GM18951 (cell line): Measurements from ENCODE around the gene PARD3.

Experiments
- POLR2A ChIP-seq: IDR thresholded peaks from 4 replicates; pipeline ENCODE4 v1.6.1; 2011; ENCODE audit warnings: mild to moderate bottlenecking; ENCODE audit not compliant: insufficient read length, insufficient read depth; ENCODE audit errors: extremely low read depth
- in situ Hi-C: fragments of 300-500 bp; cut with MboI; formaldehyde crosslinking; loops from one replicate; pipeline ENCODE4 v1.12.0; 2022; ENCODE audit warnings: low sequenced_read_pairs, mixed read lengths, inconsistent platforms; ENCODE audit not compliant: unreplicated experiment

The PARD3 gene

GRCh38 chr10:34776090-34776690, 38.9 kb downstream of the PARD3 start:
- no peak for TF ChIP-seq POLR2A
- in situ Hi-C loops = no loop called here

- in situ Hi-C loops = no loop called here
- no peak for TF ChIP-seq POLR2A
Observed at GRCh38 chr10:34775044-34775637, 40.0 kb downstream of the PARD3 start.

- TF ChIP-seq POLR2A = no peak
- in situ Hi-C loops = no loop called here
Observed at GRCh38 chr10:34773636-34774630, 41.2 kb downstream of the PARD3 start.

GRCh38 chr10:34771525-34771924, 43.6 kb downstream of the PARD3 start:
- TF ChIP-seq POLR2A = no peak
- in situ Hi-C loops = no loop called here

DNA sequence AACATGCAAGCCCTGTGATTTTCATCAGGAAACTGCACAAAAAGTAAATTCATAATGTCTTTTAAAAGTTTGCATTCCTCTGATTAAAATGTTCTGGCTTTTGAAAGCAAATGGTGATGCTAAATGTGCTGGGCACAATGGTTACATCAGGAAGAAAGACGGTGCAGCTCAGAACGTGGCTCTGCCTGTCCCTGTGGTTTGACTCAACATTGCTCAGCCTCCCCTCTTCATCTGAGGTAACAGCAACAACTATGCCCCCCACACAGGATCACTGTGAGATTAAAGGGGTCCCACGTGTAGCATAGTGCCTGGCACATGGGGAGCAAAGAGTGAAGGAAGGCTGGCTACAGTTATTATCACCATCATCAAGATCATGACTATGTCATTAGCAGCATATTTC, 44.0 kb downstream of the PARD3 start:
- no peak for TF ChIP-seq POLR2A
- in situ Hi-C loops = no loop called here

GRCh38 chr10:34769899-34770298, 45.2 kb downstream of the PARD3 start:
- TF ChIP-seq POLR2A = no peak
- in situ Hi-C loops = no loop called here

DNA sequence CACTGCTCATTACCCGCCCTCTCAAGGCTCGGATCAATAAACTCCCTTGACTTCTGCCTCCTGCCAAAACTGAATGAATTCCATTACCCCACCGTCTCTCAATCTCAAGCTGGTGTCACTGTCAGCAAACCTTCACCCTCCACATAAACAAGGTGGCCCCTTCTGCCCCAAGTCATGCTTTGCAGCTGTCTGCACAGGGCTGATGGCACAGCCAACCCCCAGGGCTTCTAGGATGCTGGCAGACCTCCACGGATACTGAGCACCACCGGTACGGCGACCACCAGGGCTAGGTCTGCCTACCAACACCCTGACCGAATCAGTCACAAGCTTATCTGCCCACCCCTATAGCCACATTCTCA, 46.1 kb downstream of the PARD3 start:
- TF ChIP-seq POLR2A = no peak
- in situ Hi-C loops = no loop called here

GRCh38 chr10:34768261-34768971, 46.7 kb downstream of the PARD3 start:
- no peak for TF ChIP-seq POLR2A
- in situ Hi-C loops = no loop called here

GRCh38 chr10:34766811-34767494, 48.1 kb downstream of the PARD3 start:
- in situ Hi-C loops = no loop called here
- no peak for TF ChIP-seq POLR2A

GRCh38 chr10:34766266-34766600, 48.9 kb downstream of the PARD3 start:
- no peak for TF ChIP-seq POLR2A
- in situ Hi-C loops = no loop called here

DNA sequence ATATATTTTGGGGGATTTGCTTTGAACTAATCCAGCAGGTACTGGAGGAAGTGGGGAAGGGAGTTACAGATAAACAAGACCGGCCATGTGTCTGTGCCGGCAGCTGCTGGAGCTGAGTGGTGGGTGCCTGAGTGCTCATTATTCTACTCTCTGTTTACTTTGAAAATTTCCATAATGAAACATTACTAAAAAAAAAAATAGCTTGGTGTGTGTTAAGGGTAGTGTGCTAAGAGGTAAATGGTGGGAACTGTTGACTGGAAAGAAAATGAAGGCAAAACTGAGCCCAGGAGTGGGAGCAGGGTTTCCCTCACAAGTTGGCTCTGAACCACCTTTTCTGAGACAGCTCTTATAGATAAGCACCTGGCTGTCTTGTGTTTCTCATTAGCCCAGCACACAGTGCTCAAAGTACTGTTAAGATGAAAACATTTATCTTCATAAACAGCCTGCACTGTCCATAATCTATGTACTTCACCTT, 50.6 kb downstream of the PARD3 start:
- in situ Hi-C loops = no loop called here
- no peak for TF ChIP-seq POLR2A

- in situ Hi-C loops = no loop called here
- TF ChIP-seq POLR2A = no peak
Observed at GRCh38 chr10:34762603-34763299, 52.3 kb downstream of the PARD3 start.
